Measurements from ENCODE around the gene RBMS1.
A peak's percentile ranks its signal among the peaks of the same experiment; 100 is the strongest.

Gene RBMS1

DNA sequence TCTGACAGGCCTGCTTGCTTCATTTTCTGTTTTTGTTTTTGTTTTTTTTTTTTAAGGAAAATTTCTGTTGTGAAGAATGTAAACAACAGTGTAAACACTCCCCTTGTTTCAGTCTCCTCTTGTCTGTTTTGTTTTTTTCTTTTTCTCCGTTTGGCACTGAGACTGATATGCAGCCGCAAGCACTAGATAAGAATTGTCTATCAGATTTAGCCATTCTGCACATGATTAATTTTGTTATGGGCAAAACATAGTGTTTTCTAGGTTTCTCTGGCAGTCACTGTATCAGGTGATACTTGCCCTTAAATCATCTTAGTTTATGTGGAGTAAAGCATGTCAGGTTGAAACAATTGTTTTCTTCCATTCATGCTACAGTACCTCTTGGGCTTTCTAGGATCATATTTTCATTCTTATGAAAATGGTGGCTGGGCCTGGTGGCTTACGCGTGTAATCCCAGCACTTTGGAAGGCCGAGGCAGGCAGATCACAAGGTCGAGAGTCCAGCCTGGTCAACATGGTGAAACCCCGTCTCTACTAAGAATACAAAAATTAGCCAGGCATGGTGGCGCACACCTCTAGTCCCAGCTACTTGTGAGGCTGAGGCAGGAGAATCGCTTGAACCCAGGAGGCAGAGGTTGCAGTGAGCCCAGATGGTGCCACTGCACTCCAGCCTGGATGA, 12.9 kb upstream of the RBMS1 start:
- Histone ChIP-seq H3K9me2 (replicated peaks; ENCODE audit: low read depth, low read length) (no peaks in the 10 kb centered on the region), H2AFZ (ENCODE audit: low read length) (no peak overlapping the region), H3K9me3 (ENCODE audit: insufficient read depth, low read depth, low read length) (no peaks in the 10 kb centered on the region), H3K36me3 (ENCODE audit: insufficient read depth, low read length) (no peaks in the 10 kb centered on the region), H3K4me3 (ENCODE audit: low read length, poor library complexity, severe bottlenecking) (no peak overlapping the region), H3K9ac (ENCODE audit: low read depth, low read length, poor library complexity, severe bottlenecking) (no peak overlapping the region), H3K4me1 (ENCODE audit: insufficient read depth, low read length, poor library complexity, severe bottlenecking) (peaks cover 35% of the 10 kb centered on the region), H4K20me1 (ENCODE audit: insufficient read depth, low read length, poor library complexity, severe bottlenecking) (no peaks in the 10 kb centered on the region), H3K79me2 (ENCODE audit: insufficient read depth, low read length) (no peaks in the 10 kb centered on the region), H3K4me2 (ENCODE audit: low read depth, low read length, poor library complexity, severe bottlenecking) (peak overlapping the region; percentile 8), H3F3A (ENCODE audit: low read depth) (peaks cover 3% of the 10 kb centered on the region; the same call in 1 of the 2 replicates), H3K27me3 (ENCODE audit: insufficient read depth, low read length, poor library complexity, severe bottlenecking) (no peaks in the 10 kb centered on the region)
- TF ChIP-seq EZH2phosphoT487 (IDR thresholded peaks at IDR 0.05; ENCODE audit: borderline replicate concordance) = no peak
- TF ChIP-seq CTCF (conservative IDR thresholded peaks at IDR 0.05; ENCODE audit: low read length) = no peak

DNA sequence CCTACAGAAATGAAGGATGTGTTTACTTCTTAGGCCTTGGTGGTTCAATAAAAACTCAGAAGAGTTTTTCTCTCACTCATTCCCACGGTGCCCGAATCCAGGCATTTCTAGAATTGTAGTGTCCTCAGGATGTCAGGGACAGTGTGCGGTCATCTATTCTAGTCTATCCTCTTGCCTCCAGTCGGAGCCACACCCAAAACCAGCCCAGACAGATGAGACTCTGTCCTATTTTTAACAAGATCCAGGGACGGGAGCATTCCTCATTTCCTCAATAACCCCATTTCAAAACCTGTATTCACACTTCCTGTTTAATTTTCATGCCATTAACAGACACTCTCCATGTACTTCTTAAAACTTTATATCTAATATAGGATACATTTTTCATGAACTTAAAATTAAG, 11.6 kb upstream of the RBMS1 start:
- Histone ChIP-seq H3K9ac (ENCODE audit: low read depth, low read length, poor library complexity, severe bottlenecking) (no peak overlapping the region), H3K9me2 (replicated peaks; ENCODE audit: low read depth, low read length) (no peaks in the 10 kb centered on the region), H3K27me3 (ENCODE audit: insufficient read depth, low read length, poor library complexity, severe bottlenecking) (no peaks in the 10 kb centered on the region), H3K4me1 (ENCODE audit: insufficient read depth, low read length, poor library complexity, severe bottlenecking) (peaks cover 24% of the 10 kb centered on the region), H2AFZ (ENCODE audit: low read length) (no peak overlapping the region), H3K9me3 (ENCODE audit: insufficient read depth, low read depth, low read length) (no peaks in the 10 kb centered on the region), H3K36me3 (ENCODE audit: insufficient read depth, low read length) (no peaks in the 10 kb centered on the region), H4K20me1 (ENCODE audit: insufficient read depth, low read length, poor library complexity, severe bottlenecking) (no peaks in the 10 kb centered on the region), H3K4me3 (ENCODE audit: low read length, poor library complexity, severe bottlenecking) (no peak overlapping the region), H3F3A (ENCODE audit: low read depth) (no peaks in the 10 kb centered on the region), H3K4me2 (ENCODE audit: low read depth, low read length, poor library complexity, severe bottlenecking) (no peak overlapping the region), H3K79me2 (ENCODE audit: insufficient read depth, low read length) (no peaks in the 10 kb centered on the region)
- TF ChIP-seq CTCF (conservative IDR thresholded peaks at IDR 0.05; ENCODE audit: low read length) (no peak), EZH2phosphoT487 (IDR thresholded peaks at IDR 0.05; ENCODE audit: borderline replicate concordance) (no peak)

DNA sequence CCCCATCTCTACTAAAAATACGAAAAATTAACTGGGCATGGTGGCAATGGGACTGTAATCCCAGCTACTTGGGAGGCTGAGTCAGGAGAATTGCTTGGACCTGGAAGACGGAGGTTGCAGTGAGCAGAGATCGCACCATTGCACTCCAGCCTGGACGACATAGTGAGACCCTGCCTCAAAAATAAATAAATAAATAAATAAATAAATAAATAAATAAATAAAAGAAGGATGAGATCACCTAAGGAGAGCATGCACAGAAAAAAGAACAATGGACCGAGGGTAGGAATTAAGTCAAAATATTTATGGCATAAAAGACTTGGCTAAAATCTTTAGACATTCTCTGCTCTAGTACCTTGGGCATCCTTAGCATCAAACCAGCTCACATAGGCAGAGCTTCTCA, 8.9 kb upstream of the RBMS1 start:
- H3K9ac ChIP-seq (ENCODE audit: low read depth, low read length, poor library complexity, severe bottlenecking) = no peak overlapping the region
- H3K27me3 ChIP-seq (ENCODE audit: insufficient read depth, low read length, poor library complexity, severe bottlenecking) = no peaks in the 10 kb centered on the region
- no peaks in the 10 kb centered on the region for H4K20me1 ChIP-seq (ENCODE audit: insufficient read depth, low read length, poor library complexity, severe bottlenecking)
- no peak overlapping the region for H2AFZ ChIP-seq (ENCODE audit: low read length)
- H3K4me3 ChIP-seq (ENCODE audit: low read length, poor library complexity, severe bottlenecking) = no peak overlapping the region
- no peaks in the 10 kb centered on the region for H3K9me2 ChIP-seq (replicated peaks; ENCODE audit: low read depth, low read length)
- no peaks in the 10 kb centered on the region for H3K9me3 ChIP-seq (ENCODE audit: insufficient read depth, low read depth, low read length)
- peaks cover 16% of the 10 kb centered on the region for H3K4me1 ChIP-seq (ENCODE audit: insufficient read depth, low read length, poor library complexity, severe bottlenecking)
- TF ChIP-seq CTCF (conservative IDR thresholded peaks at IDR 0.05; ENCODE audit: low read length) (no peak), EZH2phosphoT487 (IDR thresholded peaks at IDR 0.05; ENCODE audit: borderline replicate concordance) (no peak)
- no peak overlapping the region for H3K4me2 ChIP-seq (ENCODE audit: low read depth, low read length, poor library complexity, severe bottlenecking)
- H3K36me3 ChIP-seq (ENCODE audit: insufficient read depth, low read length) = no peaks in the 10 kb centered on the region
- H3K79me2 ChIP-seq (ENCODE audit: insufficient read depth, low read length) = no peaks in the 10 kb centered on the region
- H3F3A ChIP-seq (ENCODE audit: low read depth) = no peaks in the 10 kb centered on the region
